Stomach smooth muscle (tissue), 2 donors: ENCODE results near the gene LMOD2.

Experiments
- H3K27ac ChIP-seq: one replicate; pipeline ENCODE4 v1.7.0; 2013; ENCODE audit warnings: mild to moderate bottlenecking, low read length, inconsistent platforms
- H3K27me3 ChIP-seq, 2 donors: one replicate each; pipeline ENCODE4 v1.7.0; 2013; ENCODE audit warnings: low read length in 2 of 2; ENCODE audit not compliant: insufficient read depth in 2 of 2, control insufficient read depth in 1 of 2
- H3K36me3 ChIP-seq, 2 donors: one replicate each; pipeline ENCODE4 v1.7.0; 2013; ENCODE audit warnings: low read length in 2 of 2; ENCODE audit not compliant: control insufficient read depth in 2 of 2, insufficient read depth in 2 of 2
- H3K4me1 ChIP-seq: one replicate; pipeline ENCODE4 v1.7.0; 2013; ENCODE audit warnings: low read length; ENCODE audit not compliant: control insufficient read depth, insufficient read depth
- H3K4me3 ChIP-seq, 2 donors: one replicate each; pipeline ENCODE4 v1.7.0; 2013; ENCODE audit warnings: low read length in 2 of 2
- H3K9ac ChIP-seq, 2 donors: one replicate each; pipeline ENCODE4 v1.7.0; 2013; ENCODE audit warnings: low read length in 2 of 2, mild to moderate bottlenecking in 1 of 2
- H3K9me3 ChIP-seq, 2 donors: one replicate each; pipeline ENCODE4 v1.7.0; 2013; ENCODE audit warnings: low read length in 2 of 2; ENCODE audit not compliant: control insufficient read depth in 2 of 2
- donor health status: healthy.
- donor health status: Pancreatic carcinoma.

The LMOD2 gene

DNA sequence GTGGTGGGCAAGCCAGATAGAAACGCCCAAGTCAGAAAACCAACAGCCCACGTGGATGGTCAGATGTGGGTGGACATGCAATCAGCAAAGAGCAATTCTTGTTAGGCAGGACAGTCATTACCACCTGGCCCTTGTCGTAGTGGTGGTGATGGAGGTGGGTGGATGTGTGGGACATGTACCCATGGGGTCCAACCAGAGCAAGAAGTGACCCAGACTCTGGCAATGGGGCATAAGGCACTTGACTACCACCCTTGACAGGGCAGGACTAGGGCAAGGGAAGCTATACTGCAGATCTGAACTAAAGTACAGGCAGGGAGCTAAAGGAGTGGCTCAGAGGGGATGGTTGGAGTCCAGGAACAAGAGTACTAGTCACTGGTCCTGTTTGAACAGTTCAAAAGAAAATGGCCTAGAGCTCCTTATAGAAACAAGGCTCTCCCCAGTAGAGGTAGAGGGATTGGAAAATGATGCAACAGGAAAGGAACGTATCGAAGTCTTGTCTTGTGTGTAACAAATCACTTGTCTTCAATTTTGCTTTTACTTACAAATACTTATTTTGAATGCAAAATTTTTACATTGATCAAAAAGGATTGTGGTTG, 17.6 kb downstream of the LMOD2 start:
- no peaks in the 10 kb centered on the region for H3K4me1 ChIP-seq
- no peak overlapping the region for H3K9ac ChIP-seq
- no peaks in the 10 kb centered on the region for H3K27me3 ChIP-seq
- no peak overlapping the region for H3K4me3 ChIP-seq
- H3K27ac ChIP-seq = no peak overlapping the region
- H3K36me3 ChIP-seq = peaks cover 0 to 2% of the 10 kb centered on the region in 2 donors
- H3K9me3 ChIP-seq = no peaks in the 10 kb centered on the region

DNA sequence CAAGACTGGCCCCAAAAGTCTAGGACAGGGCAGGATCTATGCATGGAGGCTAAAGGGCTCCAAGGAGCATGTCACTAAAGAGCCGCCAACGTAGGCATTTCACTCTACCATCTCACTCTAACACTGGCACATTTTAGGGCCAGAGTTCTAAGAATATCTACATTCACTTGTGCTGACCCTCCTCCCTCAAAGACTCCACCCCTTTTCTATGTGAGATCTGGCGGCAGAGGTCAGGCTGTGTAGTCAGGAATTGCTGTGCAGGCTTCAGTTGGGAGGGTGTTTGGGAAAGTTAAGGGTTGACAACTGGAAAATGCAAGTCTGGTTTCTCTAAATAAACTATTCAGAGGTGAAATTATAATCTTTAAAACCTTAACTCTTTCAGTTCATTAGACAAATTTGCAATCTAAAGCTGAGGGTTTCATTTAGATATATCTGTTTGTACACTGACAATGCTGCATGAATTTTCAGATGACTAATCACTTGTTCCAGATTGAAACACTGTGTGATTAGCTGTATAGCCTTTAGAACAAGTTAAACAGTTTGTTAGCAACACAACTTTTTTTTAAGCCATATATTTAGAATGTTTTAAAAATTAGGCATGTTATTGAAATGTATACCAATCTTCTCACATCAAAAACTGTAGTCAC, 18.2 kb downstream of the LMOD2 start:
- H3K27ac ChIP-seq = no peak overlapping the region
- H3K9ac ChIP-seq = no peak overlapping the region
- H3K4me1 ChIP-seq = no peaks in the 10 kb centered on the region
- H3K36me3 ChIP-seq = peaks cover 0 to 4% of the 10 kb centered on the region in 2 donors
- no peak overlapping the region for H3K4me3 ChIP-seq
- no peaks in the 10 kb centered on the region for H3K27me3 ChIP-seq
- H3K9me3 ChIP-seq = no peaks in the 10 kb centered on the region

DNA sequence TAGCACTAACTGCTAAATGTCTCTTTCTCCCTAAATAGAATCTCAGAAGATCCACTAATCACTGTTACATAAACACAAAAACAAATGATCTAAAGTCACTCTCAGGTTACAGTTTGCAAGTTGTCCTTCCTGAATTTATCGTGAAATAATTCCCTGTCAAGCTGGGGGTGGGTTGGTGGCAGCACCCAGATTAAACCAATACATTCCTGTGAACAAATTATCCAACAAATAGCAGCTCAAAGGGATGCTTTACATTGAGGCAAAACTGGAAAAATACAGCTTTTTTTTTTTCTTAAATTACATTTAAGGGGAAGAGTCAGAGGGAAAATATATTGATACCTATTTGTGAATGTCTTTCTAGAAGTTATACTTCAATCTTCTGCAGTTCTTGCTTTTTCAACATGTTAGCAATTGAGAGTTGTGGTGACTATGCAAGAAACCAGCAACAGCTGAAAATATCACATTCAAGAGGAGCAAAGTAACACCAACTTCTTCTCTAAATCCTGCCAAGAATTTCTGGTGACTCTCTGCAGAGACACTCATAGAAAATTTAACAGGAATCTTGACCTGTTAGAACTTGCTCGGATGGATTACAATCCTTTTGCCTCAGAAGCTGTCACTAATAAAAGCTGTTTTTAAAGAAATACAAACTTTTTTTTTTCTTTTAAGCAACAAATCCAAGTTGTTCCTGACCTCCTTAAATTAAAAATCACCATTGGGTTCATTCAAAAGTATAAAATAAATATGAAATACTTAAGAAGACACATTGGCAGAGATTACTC, 18.9 kb downstream of the LMOD2 start:
- no peak overlapping the region for H3K9ac ChIP-seq
- no peaks in the 10 kb centered on the region for H3K9me3 ChIP-seq
- no peaks in the 10 kb centered on the region for H3K4me1 ChIP-seq
- no peaks in the 10 kb centered on the region for H3K27me3 ChIP-seq
- peaks cover under 1 to 5% of the 10 kb centered on the region in 2 donors for H3K36me3 ChIP-seq
- H3K27ac ChIP-seq = no peak overlapping the region
- H3K4me3 ChIP-seq = no peak overlapping the region

DNA sequence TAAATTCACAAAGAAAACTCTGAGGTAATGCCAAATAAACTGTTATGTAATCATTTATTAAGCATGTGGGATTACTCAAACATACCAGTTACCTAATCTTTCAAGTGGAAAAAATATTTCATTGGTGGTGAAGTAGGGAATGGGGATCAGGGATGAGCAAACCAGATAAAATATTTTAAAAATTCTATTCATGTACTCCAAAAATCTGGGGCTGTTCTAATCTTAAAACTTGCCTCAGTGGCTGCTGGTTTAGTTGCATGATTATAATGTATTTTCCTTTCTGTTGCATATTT, 19.5 kb downstream of the LMOD2 start:
- no peak overlapping the region for H3K27ac ChIP-seq
- no peaks in the 10 kb centered on the region for H3K9me3 ChIP-seq
- H3K9ac ChIP-seq = no peak overlapping the region
- no peak overlapping the region for H3K4me3 ChIP-seq
- H3K36me3 ChIP-seq = peaks cover 5 to 9% of the 10 kb centered on the region in 2 donors
- H3K27me3 ChIP-seq = no peaks in the 10 kb centered on the region
- no peaks in the 10 kb centered on the region for H3K4me1 ChIP-seq

DNA sequence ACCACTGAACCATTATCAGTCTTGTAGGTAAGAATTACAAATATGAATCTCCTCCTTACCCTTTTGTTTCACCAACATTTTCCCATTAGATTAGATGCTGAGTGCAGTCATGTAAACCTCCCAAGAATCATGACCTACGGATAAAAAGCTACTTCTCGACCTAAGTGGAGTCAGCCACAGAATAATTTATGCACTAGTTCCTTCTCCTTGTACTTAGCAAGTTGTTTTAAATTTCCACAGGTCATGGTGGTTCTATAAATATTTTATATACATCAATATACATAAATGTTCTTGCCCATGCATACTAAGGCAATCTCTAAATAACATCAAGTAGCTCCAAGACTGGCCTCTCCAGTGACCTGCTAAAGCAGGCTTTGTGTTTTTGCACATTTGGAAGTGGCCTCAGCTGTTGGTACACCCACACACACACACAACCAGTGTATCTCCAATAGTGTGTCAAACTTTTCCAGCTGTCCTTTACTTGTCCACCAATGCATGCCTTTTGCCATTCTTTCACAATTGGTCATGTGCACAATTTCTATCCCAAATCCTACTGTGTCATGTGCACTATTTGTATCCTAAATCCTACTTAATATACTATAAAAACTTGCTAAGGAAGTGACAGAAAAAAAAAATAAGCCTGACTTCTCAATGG, 21.5 kb downstream of the LMOD2 start:
- Histone ChIP-seq H3K36me3 (peaks cover 5 to 15% of the 10 kb centered on the region in 2 donors), H3K27ac (no peak overlapping the region), H3K9me3 (no peaks in the 10 kb centered on the region), H3K4me1 (no peaks in the 10 kb centered on the region), H3K4me3 (no peak overlapping the region), H3K9ac (no peak overlapping the region), H3K27me3 (no peaks in the 10 kb centered on the region)

DNA sequence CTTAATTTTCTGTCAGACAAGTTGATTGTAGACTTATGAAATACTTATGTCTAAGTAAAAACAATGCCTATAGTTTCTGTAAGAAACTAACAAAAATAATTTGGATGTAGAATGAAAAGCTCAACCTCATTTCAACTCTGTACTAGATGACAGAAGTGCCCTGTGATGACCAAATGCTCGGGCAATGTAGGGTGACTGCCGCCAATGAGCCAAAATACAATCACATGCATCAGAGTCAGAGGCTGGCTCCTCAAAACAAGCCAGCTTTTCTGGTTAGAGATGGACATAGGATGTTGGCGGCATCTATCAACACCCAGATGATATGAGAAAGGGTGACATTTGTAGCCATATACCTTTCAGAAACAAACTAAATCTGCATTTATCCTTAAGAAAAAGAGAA, 23.9 kb downstream of the LMOD2 start:
- H3K27ac ChIP-seq = no peak overlapping the region
- H3K4me3 ChIP-seq = no peak overlapping the region
- peaks cover 5 to 15% of the 10 kb centered on the region in 2 donors for H3K36me3 ChIP-seq
- H3K4me1 ChIP-seq = no peaks in the 10 kb centered on the region
- no peak overlapping the region for H3K9ac ChIP-seq
- no peaks in the 10 kb centered on the region for H3K27me3 ChIP-seq
- H3K9me3 ChIP-seq = no peaks in the 10 kb centered on the region

DNA sequence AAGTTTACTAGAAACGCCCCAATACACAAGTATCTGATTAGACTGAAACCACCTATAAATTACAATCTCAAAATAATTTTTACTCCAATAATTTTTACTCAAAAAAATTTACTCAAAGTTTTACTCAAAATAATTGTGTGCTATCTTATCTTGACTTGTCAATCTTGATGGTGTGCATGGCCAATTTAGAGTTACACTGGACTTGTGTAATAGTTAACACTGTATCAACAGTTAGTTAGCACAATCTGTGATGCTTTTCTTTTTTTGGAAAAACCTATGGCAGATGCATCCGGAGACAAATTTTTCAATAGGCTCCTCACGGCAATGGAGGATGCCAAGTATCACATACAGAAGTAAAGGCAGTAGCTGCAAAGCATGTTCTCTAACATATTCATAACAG, 24.9 kb downstream of the LMOD2 start:
- Histone ChIP-seq H3K27ac (no peak overlapping the region), H3K36me3 (peaks cover 5 to 15% of the 10 kb centered on the region in 2 donors), H3K9ac (no peak overlapping the region), H3K9me3 (no peaks in the 10 kb centered on the region), H3K4me1 (no peaks in the 10 kb centered on the region), H3K4me3 (no peak overlapping the region), H3K27me3 (no peaks in the 10 kb centered on the region)

DNA sequence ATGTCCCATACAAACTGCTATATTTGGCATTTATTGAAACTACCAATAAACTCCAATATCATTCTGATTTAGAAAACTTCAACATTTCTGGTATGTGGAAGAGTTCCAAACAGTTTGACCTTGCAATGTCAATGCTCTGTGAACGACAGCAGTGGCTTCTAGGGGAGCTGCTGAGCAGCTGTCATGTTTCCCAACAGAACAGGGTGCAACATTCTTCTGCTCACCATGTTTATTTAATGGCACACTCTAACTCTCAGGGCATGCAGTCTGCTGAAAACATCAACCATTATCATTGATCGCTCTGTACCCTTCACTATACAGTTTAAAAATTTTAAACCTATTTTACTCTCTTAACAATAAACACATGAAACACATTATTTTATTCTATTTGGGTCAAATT, 25.9 kb downstream of the LMOD2 start:
- H3K27me3 ChIP-seq = no peaks in the 10 kb centered on the region
- no peaks in the 10 kb centered on the region for H3K9me3 ChIP-seq
- no peak overlapping the region for H3K27ac ChIP-seq
- H3K36me3 ChIP-seq = peaks cover 5 to 15% of the 10 kb centered on the region in 2 donors
- no peaks in the 10 kb centered on the region for H3K4me1 ChIP-seq
- H3K9ac ChIP-seq = no peak overlapping the region
- H3K4me3 ChIP-seq = no peak overlapping the region

DNA sequence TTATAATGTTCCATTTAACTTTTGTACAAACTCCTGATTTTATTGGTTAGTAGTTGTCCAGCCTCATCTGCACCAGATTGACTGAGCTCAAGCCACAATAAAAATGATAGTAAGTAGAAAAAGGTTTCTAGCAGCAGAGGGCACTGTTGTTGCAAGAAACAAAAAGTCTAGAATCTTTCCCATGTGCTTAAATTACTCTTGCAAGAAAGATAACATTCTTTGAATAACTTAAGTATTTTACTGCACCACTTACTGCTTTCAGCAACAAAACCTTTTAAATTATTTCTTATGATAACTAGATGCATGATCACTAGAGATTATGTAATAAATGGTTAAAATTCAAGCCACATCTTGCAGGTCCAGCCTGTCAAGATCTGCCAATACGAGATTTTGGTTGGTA, 27.0 kb downstream of the LMOD2 start:
- Histone ChIP-seq H3K27me3 (no peaks in the 10 kb centered on the region), H3K9ac (no peak overlapping the region), H3K27ac (no peak overlapping the region), H3K4me1 (no peaks in the 10 kb centered on the region), H3K9me3 (no peaks in the 10 kb centered on the region), H3K36me3 (peaks cover 5 to 15% of the 10 kb centered on the region in 2 donors), H3K4me3 (no peak overlapping the region)

DNA sequence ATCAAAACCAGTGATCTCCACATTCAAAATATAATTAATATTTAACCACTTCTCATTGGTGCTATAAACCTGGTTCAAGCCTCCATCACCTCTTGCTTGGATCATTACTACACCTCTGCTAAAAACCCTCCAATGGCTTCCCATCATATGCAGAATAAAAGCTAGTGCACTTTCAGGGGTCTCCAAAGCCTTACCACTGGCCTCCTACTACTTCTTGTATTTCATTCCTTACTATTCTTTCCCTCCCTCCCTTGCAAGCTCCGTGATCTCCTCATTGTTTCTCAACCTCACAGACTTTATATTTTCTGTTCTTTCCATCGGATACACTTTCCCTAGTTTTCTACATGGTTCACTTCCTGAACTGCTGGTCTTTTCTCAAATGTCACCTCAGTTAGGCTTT, 31.5 kb downstream of the LMOD2 start:
- H3K27me3 ChIP-seq = no peaks in the 10 kb centered on the region
- H3K9ac ChIP-seq = no peak overlapping the region
- H3K36me3 ChIP-seq = peaks cover 0 to 17% of the 10 kb centered on the region in 2 donors
- H3K4me1 ChIP-seq = no peaks in the 10 kb centered on the region
- H3K4me3 ChIP-seq = no peak overlapping the region
- H3K27ac ChIP-seq = no peak overlapping the region
- H3K9me3 ChIP-seq = no peaks in the 10 kb centered on the region
